ENCODE data around the gene RPN2. TPM values are rescaled to one million over a fixed set of nuclear protein-coding genes. Genes with fewer than 3 reads are reported as not detected.

RPN2 gene
- total RNA-seq, 6 experiments from 2014 or later, result 91.7 to 188 (median 148) TPM

DNA sequence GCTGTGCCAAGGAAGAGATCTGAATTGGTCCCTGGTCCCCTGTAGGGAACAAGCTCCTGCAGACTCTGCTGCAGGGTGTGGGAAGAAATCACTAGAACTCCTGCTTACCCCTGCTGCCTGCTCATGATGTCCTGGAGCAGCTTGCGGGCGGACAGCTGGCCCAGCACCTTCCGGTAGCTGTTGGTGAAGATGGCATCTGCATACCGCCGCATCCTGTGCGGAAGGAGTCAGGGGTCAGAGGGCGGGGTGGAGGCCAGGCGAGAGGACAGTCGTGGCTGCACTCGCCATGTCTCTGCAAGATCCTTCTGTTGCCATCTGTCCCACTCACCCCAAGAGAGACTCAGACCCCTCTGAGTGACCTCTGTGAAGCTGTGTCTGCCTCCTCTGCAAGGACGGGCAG lies 77.2 kb downstream of the RPN2 start:
- no peaks in the 10 kb centered on the region for H3K9me3 ChIP-seq
- H3K27me3 ChIP-seq, result no peaks in the 10 kb centered on the region
- no peak overlapping the region for H3K27ac ChIP-seq
- no peaks in the 10 kb centered on the region for H3K36me3 ChIP-seq
- DNase-seq, result no peak
- TF ChIP-seq, protein P1, sequence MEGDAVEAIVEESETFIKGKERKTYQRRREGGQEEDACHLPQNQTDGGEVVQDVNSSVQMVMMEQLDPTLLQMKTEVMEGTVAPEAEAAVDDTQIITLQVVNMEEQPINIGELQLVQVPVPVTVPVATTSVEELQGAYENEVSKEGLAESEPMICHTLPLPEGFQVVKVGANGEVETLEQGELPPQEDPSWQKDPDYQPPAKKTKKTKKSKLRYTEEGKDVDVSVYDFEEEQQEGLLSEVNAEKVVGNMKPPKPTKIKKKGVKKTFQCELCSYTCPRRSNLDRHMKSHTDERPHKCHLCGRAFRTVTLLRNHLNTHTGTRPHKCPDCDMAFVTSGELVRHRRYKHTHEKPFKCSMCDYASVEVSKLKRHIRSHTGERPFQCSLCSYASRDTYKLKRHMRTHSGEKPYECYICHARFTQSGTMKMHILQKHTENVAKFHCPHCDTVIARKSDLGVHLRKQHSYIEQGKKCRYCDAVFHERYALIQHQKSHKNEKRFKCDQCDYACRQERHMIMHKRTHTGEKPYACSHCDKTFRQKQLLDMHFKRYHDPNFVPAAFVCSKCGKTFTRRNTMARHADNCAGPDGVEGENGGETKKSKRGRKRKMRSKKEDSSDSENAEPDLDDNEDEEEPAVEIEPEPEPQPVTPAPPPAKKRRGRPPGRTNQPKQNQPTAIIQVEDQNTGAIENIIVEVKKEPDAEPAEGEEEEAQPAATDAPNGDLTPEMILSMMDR (IDR thresholded peaks at IDR 0.05), result no peak
- no peak for TF ChIP-seq POLR2A (IDR thresholded peaks at IDR 0.05)
- WGBS (ENCODE audit: insufficient coverage, low coverage, low lambda C conversion rate, missing lambda C conversion rate), result no CpG with 5 or more reads among the region's 11 CpGs
- no peaks in the 10 kb centered on the region for H3K4me1 ChIP-seq
- intact Hi-C loops (cut with DNase I), result no loop called here
- ATAC-seq, result no peak
- H3K4me3 ChIP-seq, result no peak overlapping the region

DNA sequence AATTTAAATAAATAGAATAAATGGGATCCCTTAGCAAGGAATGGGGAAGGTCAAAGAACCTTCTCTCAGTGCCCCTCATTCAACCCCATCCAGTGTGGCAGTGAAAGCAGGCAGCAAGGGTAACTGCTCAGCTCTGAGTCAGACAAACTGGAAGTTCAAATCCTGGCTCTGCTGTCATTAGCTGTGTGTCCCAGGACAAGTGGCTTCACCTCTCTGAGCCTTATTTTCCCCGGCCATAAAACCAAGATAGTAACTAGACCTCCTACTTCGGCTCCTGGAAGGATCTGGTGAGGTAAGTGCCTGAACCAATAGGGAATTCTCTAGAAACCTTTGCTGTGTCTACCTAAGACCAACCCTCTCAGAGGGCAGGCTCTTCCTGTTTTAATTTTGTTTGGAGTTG lies 78.4 kb downstream of the RPN2 start:
- intact Hi-C loops (cut with DNase I), result no loop called here
- Histone ChIP-seq H3K27me3 (no peaks in the 10 kb centered on the region), H3K27ac (no peak overlapping the region), H3K4me3 (no peak overlapping the region), H3K36me3 (no peaks in the 10 kb centered on the region), H3K9me3 (no peaks in the 10 kb centered on the region), H3K4me1 (no peaks in the 10 kb centered on the region)
- ATAC-seq (no peak), DNase-seq (no peak)
- no peak for TF ChIP-seq POLR2A (IDR thresholded peaks at IDR 0.05)
- TF ChIP-seq, protein P1 (IDR thresholded peaks at IDR 0.05), result no peak
- WGBS (ENCODE audit: insufficient coverage, low coverage, low lambda C conversion rate, missing lambda C conversion rate), result no CpG with 5 or more reads among the region's 2 CpGs

DNA sequence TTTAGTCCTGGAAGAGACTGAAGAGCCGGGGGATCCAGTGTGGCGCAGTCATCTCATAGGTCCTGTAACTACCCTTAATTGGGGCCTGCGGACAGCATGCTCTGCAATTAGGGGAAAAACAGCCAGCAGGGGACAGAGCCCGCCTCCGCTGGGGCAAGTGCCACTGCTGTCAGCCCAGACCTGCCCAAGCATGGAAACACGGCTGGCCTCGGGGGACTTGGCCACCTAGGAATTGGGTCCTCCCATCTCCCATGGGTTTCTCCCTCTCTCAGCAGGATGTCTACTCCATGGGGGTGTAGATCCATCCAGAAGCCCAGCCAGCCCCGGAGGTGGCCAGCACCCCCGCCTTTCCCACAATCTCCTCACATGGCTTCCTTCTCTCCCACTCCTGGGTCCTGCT lies 78.9 kb downstream of the RPN2 start:
- intact Hi-C loops (cut with DNase I), result no loop called here
- DNase-seq (no peak), ATAC-seq (peak in 1 of 4 donors; percentile 23)
- Histone ChIP-seq H3K4me1 (no peaks in the 10 kb centered on the region), H3K4me3 (no peak overlapping the region), H3K9me3 (no peaks in the 10 kb centered on the region), H3K27ac (no peak overlapping the region), H3K27me3 (no peaks in the 10 kb centered on the region), H3K36me3 (no peaks in the 10 kb centered on the region)
- no CpG with 5 or more reads among the region's 9 CpGs for WGBS (ENCODE audit: insufficient coverage, low coverage, low lambda C conversion rate, missing lambda C conversion rate)
- TF ChIP-seq POLR2A (IDR thresholded peaks at IDR 0.05), result no peak
- TF ChIP-seq, protein P1 (IDR thresholded peaks at IDR 0.05), result no peak

DNA sequence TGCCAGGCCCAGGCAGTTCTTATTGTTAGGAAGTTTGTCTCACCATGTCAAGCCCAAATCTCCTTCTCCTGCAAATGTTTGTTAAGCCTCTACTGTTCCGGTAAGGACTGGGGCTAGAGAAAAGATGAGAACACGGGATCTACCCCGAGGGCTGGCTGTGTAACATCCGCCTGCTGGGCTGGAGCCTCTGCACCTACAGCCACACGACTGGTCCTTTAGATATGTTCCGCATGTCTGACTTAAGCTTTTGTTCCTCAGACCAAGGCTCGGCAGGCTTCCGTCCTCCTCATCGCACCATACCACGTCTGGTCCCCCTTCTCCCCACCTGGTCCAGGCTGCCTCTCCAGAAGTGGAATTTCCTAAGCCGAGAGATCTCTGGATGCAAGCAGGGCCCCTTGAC lies 79.9 kb downstream of the RPN2 start:
- no peak for ATAC-seq
- TF ChIP-seq, protein P1 (IDR thresholded peaks at IDR 0.05), result no peak
- TF ChIP-seq POLR2A (IDR thresholded peaks at IDR 0.05), result no peak
- WGBS (ENCODE audit: insufficient coverage, low coverage, low lambda C conversion rate, missing lambda C conversion rate), result 73% methylated on average over 8 of the region's 11 CpGs
- Histone ChIP-seq H3K9me3 (no peaks in the 10 kb centered on the region), H3K4me1 (no peaks in the 10 kb centered on the region), H3K27ac (no peak overlapping the region), H3K36me3 (no peaks in the 10 kb centered on the region), H3K4me3 (no peak overlapping the region), H3K27me3 (no peaks in the 10 kb centered on the region)
- intact Hi-C loops (cut with DNase I), result no loop called here
- DNase-seq, result no peak

DNA sequence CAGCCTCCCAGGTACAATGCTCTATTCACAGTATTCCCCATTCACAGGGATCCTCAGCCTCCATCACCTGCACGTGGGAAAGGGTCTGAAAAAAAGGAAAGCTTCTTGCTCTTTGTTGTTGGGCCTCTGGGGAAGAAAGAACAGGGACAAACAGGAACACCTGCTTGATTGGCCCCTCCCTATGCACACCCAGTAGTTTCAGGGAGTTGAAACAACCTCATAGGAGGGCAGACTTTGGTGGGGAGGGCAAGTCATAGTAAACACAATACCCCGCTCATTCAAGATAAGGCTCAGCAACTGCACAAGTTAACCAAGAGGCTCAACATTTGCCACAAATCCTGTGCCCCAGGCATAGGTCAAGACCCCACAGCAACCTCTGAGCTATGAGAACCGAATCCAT lies 80.7 kb downstream of the RPN2 start:
- Histone ChIP-seq H3K4me1 (no peaks in the 10 kb centered on the region), H3K36me3 (no peaks in the 10 kb centered on the region), H3K27ac (no peak overlapping the region), H3K27me3 (no peaks in the 10 kb centered on the region), H3K9me3 (no peaks in the 10 kb centered on the region), H3K4me3 (no peak overlapping the region)
- WGBS (ENCODE audit: insufficient coverage, low coverage, low lambda C conversion rate, missing lambda C conversion rate), result 35% methylated on average over 2 of the region's 3 CpGs
- ATAC-seq (no peak), DNase-seq (no peak)
- intact Hi-C loops (cut with DNase I), result no loop called here
- TF ChIP-seq, protein P1 (IDR thresholded peaks at IDR 0.05), result no peak
- no peak for TF ChIP-seq POLR2A (IDR thresholded peaks at IDR 0.05)

Measured in right lobe of liver (tissue), 6 donors.